ENCODE data around the gene FAM124A.

GRCh38 chr13:51287758-51288157 is 65.6 kb downstream of the FAM124A start:
- TF ChIP-seq CTCF (IDR thresholded peaks at IDR 0.05) = no peak
- no peak for TF ChIP-seq POLR2A (IDR thresholded peaks at IDR 0.05)
